ENCODE measurements around the gene CITED2. TPM values are rescaled to one million over a fixed set of nuclear protein-coding genes. Genes with fewer than 3 reads are reported as not detected.

The CITED2 gene
- total and polyA plus RNA-seq, 8 donors = 70.0 to 321 (median 132) TPM

DNA sequence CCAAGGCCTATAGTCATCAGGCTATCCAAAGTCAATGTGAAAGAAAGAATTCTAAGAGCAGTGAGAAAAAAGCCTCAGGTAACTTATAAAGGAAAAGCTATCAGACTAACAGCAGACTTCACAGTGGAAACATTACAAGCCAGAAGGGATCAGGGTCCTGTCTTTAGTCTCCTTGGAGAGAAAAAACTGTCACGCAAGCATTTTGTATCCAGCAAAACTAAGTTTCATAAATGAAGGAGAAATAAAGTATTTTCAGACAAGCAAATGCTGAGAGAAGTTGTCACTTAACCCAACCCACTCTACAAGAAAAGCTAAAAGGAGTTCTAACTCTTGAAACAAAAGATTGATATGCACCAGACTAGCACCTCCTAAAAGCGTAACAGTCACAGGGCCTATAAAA is 28.1 kb downstream of the CITED2 start:
- TF ChIP-seq, protein P1, sequence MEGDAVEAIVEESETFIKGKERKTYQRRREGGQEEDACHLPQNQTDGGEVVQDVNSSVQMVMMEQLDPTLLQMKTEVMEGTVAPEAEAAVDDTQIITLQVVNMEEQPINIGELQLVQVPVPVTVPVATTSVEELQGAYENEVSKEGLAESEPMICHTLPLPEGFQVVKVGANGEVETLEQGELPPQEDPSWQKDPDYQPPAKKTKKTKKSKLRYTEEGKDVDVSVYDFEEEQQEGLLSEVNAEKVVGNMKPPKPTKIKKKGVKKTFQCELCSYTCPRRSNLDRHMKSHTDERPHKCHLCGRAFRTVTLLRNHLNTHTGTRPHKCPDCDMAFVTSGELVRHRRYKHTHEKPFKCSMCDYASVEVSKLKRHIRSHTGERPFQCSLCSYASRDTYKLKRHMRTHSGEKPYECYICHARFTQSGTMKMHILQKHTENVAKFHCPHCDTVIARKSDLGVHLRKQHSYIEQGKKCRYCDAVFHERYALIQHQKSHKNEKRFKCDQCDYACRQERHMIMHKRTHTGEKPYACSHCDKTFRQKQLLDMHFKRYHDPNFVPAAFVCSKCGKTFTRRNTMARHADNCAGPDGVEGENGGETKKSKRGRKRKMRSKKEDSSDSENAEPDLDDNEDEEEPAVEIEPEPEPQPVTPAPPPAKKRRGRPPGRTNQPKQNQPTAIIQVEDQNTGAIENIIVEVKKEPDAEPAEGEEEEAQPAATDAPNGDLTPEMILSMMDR (IDR thresholded peaks at IDR 0.05) = no peak
- intact Hi-C loops (cut with DNase I) = no loop called here
- Histone ChIP-seq H3K27ac (no peak overlapping the region), H3K36me3 (no peaks in the 10 kb centered on the region), H3K4me3 (no peak overlapping the region), H3K9me3 (no peaks in the 10 kb centered on the region), H3K27me3 (no peaks in the 10 kb centered on the region), H3K4me1 (peaks cover 0 to 11% of the 10 kb centered on the region in 2 donors)
- no peak for DNase-seq
- ATAC-seq = no peak

GRCh38 chr6:139344186-139344963 is 30.1 kb downstream of the CITED2 start:
- Histone ChIP-seq H3K4me3 (no peak overlapping the region), H3K36me3 (no peaks in the 10 kb centered on the region), H3K4me1 (peaks cover 0 to 11% of the 10 kb centered on the region in 2 donors), H3K27ac (no peak overlapping the region), H3K9me3 (no peaks in the 10 kb centered on the region), H3K27me3 (no peaks in the 10 kb centered on the region)
- ATAC-seq = no peak
- DNase-seq = no peak
- intact Hi-C loops (cut with DNase I) = no loop called here
- TF ChIP-seq, protein P1 (IDR thresholded peaks at IDR 0.05) = no peak

DNA sequence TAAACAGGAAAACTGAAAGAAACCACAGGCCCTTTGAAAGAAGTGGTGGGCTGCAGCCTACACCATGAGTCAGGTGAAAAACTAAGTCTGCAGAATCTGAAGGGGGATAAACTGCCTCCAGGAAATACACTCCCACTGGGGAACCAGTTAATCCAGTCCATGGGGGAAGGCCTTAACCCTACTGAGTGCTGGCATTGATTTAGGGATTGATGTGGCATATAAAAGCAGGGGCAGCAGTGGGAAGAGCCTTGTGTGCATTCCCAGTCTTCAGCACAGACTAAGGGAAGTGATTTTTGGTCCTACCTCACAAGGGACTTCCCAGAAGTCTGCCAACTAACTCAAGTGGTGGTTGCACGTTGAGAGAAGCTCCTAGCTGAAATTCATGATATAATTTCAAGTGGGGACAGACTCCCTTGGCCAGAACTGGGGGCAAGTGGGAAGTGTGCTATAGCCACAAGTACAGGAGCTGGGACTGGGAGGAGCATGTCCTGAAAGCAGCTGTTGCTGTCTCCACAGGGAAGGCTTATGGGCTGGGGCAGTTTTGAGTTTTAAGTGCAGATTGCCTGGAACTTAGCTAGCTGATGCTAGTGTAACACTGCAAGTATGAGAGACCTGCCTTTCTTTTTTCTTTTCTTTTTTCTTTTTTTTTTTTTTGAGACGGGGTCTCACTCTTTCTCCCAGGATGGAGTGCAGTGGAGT is 31.2 kb downstream of the CITED2 start:
- H3K36me3 ChIP-seq = no peaks in the 10 kb centered on the region
- H3K4me3 ChIP-seq = no peak overlapping the region
- DNase-seq = no peak
- TF ChIP-seq, protein P1 (IDR thresholded peaks at IDR 0.05) = no peak
- peaks cover 5 to 23% of the 10 kb centered on the region in 2 donors for H3K4me1 ChIP-seq
- peak overlapping the region in 1 of 2 donors; percentile 4 for H3K27ac ChIP-seq
- H3K27me3 ChIP-seq = no peaks in the 10 kb centered on the region
- intact Hi-C loops (cut with DNase I) = no loop called here
- no peaks in the 10 kb centered on the region for H3K9me3 ChIP-seq
- no peak for ATAC-seq

DNA sequence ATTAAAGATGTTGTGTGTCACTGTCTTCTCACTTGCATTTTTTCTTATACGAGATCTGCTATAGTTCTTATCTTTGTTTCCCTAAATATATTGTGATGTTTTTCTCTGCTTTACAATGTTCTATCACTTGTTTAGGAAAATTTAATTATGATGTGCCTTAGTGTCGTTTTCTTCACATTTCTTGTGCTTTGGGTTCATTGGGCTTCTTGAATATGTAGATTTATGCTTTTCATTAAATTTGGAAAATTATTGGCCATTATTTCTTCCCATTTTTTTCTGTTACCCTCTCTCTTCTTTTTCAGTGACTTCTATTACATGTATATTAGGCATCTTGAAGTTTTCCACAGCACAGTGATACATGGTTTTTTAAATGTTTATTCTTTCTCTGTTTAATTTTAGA is 33.4 kb downstream of the CITED2 start:
- intact Hi-C loops (cut with DNase I) = no loop called here
- Histone ChIP-seq H3K27ac (no peak overlapping the region), H3K9me3 (no peaks in the 10 kb centered on the region), H3K36me3 (no peaks in the 10 kb centered on the region), H3K27me3 (no peaks in the 10 kb centered on the region), H3K4me3 (no peak overlapping the region), H3K4me1 (peaks cover 6 to 44% of the 10 kb centered on the region in 2 donors)
- ATAC-seq (no peak), DNase-seq (no peak)
- TF ChIP-seq, protein P1 (IDR thresholded peaks at IDR 0.05) = no peak

GRCh38 chr6:139338795-139339194 is 35.7 kb downstream of the CITED2 start:
- DNase-seq (peak in 2 of 4 donors; percentile 42 to 72), ATAC-seq (peak; percentile 67)
- H3K4me1 ChIP-seq = peaks cover 6 to 60% of the 10 kb centered on the region in 2 donors
- H3K36me3 ChIP-seq = no peaks in the 10 kb centered on the region
- intact Hi-C loops (cut with DNase I) = no loop called here
- no peaks in the 10 kb centered on the region for H3K27me3 ChIP-seq
- TF ChIP-seq, protein P1 (IDR thresholded peaks at IDR 0.05) = no peak
- no peak overlapping the region for H3K4me3 ChIP-seq
- H3K27ac ChIP-seq = peak overlapping the region; percentile 45 to 77
- H3K9me3 ChIP-seq = no peaks in the 10 kb centered on the region

All from left lung (tissue), 10 donors.